ENCODE results near the gene SP110. TPM values are rescaled to one million over a fixed set of nuclear protein-coding genes. Genes with fewer than 3 reads are reported as not detected.
"Not testable (repeated sequence)": the region's sequence is repeated elsewhere in the genome, so short reads cannot be mapped to it uniquely, and the experiment has no call there.

Gene SP110
- total RNA-seq, 1 donor from 2014 or later = 40.5 TPM

GRCh38 chr2:230137902-230138539 lies 81.8 kb downstream of the SP110 start:
- ATAC-seq (no peak), DNase-seq (ENCODE audit: low spot score) (no peak)
- intact Hi-C loops (cut with DNase I) = no loop called here

- DNase-seq (ENCODE audit: low spot score) (no peak), ATAC-seq (no peak)
- intact Hi-C loops (cut with DNase I) = no loop called here
Observed at GRCh38 chr2:230135130-230135525, 84.7 kb downstream of the SP110 start.

DNA sequence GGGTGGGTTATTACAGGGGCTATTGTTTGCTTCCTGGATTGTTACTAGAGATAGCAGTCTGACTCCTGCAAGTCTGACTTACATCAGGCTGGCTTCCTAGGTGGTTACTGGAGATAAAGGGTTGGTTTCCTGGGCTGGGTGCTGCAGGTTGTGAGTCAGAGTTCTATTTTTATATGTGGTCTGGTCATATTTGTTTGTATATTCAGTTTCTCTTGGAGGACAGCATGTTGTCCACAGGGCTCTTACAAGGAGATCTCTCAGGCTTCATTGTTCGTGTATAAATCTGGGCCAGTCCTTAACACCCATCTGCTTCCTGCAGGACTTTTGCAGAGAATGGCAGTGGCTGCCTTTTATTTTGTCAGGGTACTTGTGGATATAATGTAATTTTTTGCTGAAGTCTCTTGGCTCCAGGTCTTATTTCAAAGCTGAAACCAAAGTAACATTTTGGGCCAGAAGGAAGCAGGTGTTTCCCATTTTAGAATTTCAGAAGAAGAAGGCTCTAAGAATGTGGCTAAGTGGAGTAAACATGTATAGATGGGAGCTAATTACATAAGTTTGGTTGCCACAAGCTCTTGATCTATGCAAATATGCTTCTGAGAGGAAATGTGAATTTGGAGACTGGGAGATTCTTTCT lies 85.2 kb downstream of the SP110 start:
- ATAC-seq (no peak), DNase-seq (ENCODE audit: low spot score) (no peak)
- intact Hi-C loops (cut with DNase I) = no loop called here

GRCh38 chr2:230131366-230131765 lies 88.4 kb downstream of the SP110 start:
- intact Hi-C loops (cut with DNase I) = no loop called here
- no peak for DNase-seq (ENCODE audit: low spot score)
- ATAC-seq = no peak

DNA sequence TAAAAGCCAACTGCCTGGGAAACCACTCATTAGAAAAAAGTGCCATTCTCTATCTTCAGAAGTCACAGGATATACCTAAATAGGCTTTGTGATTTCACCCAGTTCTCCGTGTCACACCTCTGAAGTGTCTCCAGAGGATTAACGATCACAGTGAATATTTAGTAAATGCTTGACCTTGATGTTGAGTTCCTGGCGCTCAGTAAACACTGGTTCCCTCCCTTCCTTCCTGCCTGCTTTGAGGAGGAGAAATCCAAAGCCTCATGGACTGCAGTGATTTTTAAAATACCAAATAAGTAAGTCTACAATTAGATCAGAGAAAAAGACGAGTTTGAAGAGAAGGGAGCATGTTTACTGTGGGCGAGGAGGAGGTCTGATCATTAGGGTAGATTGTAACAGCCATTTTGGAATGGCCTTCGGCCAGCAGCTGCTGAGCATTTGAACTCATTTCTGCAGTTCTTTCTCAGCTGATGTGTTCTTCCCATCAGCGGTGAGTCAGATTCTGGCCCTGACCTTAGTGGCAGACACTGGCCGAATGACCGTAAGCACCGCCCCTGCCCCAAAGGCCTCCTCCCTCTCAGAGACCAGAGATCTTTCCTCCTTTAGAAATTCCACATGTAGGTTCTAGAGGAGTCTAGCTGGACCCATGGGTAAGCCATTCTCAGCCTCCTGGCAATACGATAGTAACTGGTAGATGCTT lies 89.0 kb downstream of the SP110 start:
- ATAC-seq = peak; percentile 75
- intact Hi-C loops (cut with DNase I) = no loop called here
- DNase-seq (ENCODE audit: low spot score) = peak; percentile 65

GRCh38 chr2:230129343-230129742 lies 90.4 kb downstream of the SP110 start:
- intact Hi-C loops (cut with DNase I) = no loop called here
- DNase-seq (ENCODE audit: low spot score) = no peak
- no peak for ATAC-seq

DNA sequence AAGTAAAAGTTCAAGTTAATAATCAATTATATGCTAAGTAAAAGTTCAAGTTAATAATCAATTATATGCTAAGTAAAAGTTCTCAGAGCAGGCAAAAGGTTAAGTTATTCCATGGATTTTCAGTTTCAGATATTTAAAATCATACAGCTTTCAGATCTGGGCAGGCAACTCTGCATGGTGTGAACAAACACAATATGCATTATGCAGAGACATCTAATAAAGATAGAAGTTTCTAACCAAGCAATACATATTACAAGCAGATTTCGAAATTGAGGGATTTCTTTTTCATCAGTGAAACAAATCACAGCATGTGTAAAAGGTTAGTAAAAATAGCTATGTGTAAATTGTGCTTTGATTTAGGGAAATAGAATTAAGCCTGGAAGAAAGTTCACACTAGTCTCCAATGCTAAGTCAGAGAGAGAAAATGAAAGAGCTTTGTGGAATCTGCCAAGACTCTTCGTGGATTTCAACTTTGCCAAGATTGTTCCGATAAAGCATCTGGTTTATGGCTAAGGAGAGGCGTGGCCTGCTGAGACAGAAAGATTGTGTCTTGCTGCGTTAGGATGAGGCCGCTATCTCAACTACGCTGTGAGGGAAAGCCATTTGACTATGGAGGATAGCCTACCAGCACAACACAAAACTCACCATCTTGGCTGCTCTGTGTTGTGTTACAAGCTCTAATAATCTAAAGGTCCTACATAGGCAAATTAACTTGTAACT lies 91.0 kb downstream of the SP110 start:
- peak; percentile 62 for ATAC-seq
- DNase-seq (ENCODE audit: low spot score) = no peak
- intact Hi-C loops (cut with DNase I) = no loop called here

GRCh38 chr2:230127195-230127594 lies 92.6 kb downstream of the SP110 start:
- intact Hi-C loops (cut with DNase I) = no loop called here
- ATAC-seq (no peak), DNase-seq (ENCODE audit: low spot score) (no peak)

DNA sequence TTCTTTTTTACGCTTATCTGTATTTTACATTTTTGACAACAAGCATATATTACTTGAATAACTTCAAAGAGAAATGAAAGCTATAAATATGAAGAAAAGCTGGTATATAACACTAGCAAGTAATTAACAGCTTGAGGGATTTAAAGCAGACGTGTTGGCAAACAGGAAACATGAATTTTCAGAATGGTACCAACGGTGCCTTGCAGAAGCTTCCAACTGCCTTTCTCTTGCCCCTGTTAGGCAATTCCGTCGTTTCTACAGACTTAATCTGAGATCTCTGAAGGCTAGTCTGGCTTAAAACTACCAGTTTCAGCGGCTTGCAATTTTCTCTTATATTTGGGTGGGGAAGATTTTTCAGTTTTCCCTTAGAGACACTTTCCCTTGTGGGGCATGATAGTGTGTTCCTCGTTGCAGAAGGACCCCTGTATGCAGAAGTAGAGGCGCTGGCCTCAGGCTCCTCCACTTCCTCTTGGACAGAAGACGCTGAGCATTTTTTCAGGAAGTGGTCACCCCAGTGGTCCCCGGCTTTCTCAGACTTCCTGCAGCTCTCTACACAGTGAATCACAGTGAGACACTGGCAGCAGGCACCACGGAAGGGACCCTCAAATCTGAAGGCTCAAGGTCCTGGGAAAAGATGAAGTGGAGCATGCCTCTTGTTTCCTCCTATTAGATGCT lies 94.9 kb downstream of the SP110 start:
- ATAC-seq = peak; percentile 51
- intact Hi-C loops (cut with DNase I) = no loop called here
- no peak for DNase-seq (ENCODE audit: low spot score)

DNA sequence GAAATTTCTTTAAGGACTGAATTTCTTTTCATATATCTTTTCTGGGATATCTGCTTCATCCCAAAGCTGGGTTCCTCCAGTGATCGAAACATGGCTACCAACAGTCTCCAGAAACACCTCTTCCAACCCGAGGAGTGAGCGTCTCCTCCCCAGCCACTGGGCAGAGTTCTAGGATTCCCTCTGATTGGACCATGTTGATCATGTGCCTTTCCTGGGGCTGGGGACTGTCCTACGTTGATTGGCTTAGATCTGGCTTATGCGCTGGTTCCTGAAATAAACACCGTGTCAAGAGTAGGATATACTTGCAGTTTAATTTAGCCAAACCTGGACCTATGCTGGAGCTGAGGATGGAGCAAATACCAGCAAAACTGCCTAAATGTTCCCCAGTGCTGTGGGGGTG lies 95.5 kb downstream of the SP110 start:
- intact Hi-C loops (cut with DNase I) = no loop called here
- ATAC-seq = no peak
- DNase-seq (ENCODE audit: low spot score) = no peak

DNA sequence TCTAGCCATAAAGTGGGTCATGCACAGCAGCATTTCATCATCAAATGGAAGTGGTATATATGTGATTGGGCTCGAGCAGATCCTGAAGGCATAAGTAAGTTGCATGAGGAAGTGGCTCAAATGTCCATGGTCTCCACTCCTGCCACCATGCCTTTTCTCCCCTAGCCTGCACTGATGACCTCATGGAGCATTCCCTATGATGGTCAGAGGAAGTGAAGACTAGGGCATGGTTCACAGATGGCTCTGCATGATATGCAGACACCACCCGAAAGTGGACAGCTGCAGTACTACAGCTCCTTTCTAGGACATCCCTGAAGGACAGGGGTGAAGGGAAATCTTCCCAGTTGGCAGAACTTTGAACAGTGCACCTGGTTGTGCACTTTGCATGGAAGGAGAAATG lies 99.4 kb downstream of the SP110 start:
- DNase-seq (ENCODE audit: low spot score); intact Hi-C loops (cut with DNase I); ATAC-seq: not testable (repeated sequence)

GRCh38 chr2:230119827-230120226 lies 100.0 kb downstream of the SP110 start:
- intact Hi-C loops (cut with DNase I) = not testable (repeated sequence)

More at GRCh38 chr2:230119827-230120226, 100.0 kb downstream of the SP110 start:
- not testable (repeated sequence) for DNase-seq (ENCODE audit: low spot score); ATAC-seq

Other genes with a start within 250 kb of the SP110 start
- gene SLC16A14, start 151.1 kb downstream of the SP110 start, total RNA-seq = 7.4 TPM
- gene SP140, start 5.8 kb upstream of the SP110 start, total RNA-seq = 4.4 TPM
- 26.2 TPM for gene SP140L, start 107.2 kb upstream of the SP110 start, total RNA-seq
- gene SP100, start 196.2 kb upstream of the SP110 start, total RNA-seq = 126 TPM

Data from sciatic nerve (tissue), 2 donors.